Tibial artery (tissue), 4 donors: ENCODE results near the gene SNX12.

Experiments
- DNase-seq, 2 donors: peaks; one replicate each; pipeline ENCODE4 v3.0.0-alpha.2; 2019
- H3K27ac ChIP-seq, 2 donors: fragments of 200-600 bp; sonication (generic) in 1 of 2; 1 replicate in 1 of 2; 2 replicates in 1 of 2; pipeline ENCODE4 v1.5.1; 2018 to 2019; ENCODE audit warnings: mild to moderate bottlenecking in 1 of 2
- H3K27me3 ChIP-seq, 2 donors: fragments of 200-600 bp; sonication (generic) in 1 of 2; one replicate each; pipeline versions ENCODE4 v1.5.1 to v1.6.0; 2016 to 2019
- H3K36me3 ChIP-seq, 3 donors: fragments of 200-600 bp; sonication (generic) in 2 of 3; one replicate each; pipeline ENCODE4 v1.5.1; 2016 to 2019; ENCODE audit warnings: mild to moderate bottlenecking in 2 of 3
- H3K4me1 ChIP-seq, 4 donors: fragments of 200-600 bp; sonication (generic) in 2 of 4; 1 replicate in 3 of 4; 2 replicates in 1 of 4; pipeline ENCODE4 v1.5.1; 2016 to 2019
- H3K4me3 ChIP-seq, 2 donors: fragments of 200-600 bp; sonication (generic) in 1 of 2; 1 replicate in 1 of 2; 2 replicates in 1 of 2; pipeline ENCODE4 v1.5.1; 2018 to 2019; ENCODE audit warnings: mild to moderate bottlenecking in 2 of 2
- H3K9me3 ChIP-seq, 3 donors: fragments of 200-600 bp; sonication (generic) in 1 of 3; one replicate each; pipeline ENCODE4 v1.5.1; 2016 to 2019
- intact Hi-C: fragments of 100-400 bp; cut with DNase I; formaldehyde crosslinking; loops from one replicate; pipeline ENCODE4 v1.15.0; 2023; ENCODE audit warnings: low total_unique reads
- TF ChIP-seq, protein P1 (sequence below), 2 experiments: fragments of 200-600 bp in 1 of 2; fragments of 450-650 bp in 1 of 2; IDR thresholded peaks; one replicate each; pipeline ENCODE4 v1.5.1; 2017 to 2019; ENCODE audit warnings: antibody characterized with exemption in 2 of 2, mild to moderate bottlenecking in 1 of 2, moderate library complexity in 1 of 2

The SNX12 gene

DNA sequence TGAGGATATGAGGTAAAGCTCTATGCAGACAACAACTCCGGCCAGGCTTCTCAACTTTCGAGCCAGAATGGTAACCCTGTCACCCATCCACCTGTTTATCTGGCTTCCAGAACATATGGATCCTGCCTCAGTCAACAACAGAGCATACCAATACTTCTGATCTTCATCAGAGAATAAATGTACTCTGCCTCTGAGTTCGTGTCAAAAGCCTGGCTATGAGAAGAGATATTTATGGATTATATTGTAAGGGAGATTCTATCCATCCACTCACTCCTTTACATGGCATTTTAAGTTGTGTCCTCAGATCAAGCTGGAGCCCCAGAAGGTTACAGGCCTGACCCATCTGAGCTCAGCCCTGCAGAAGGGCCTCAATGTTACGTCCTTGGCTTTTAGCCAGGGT, 17.8 kb upstream of the SNX12 start:
- no peaks in the 10 kb centered on the region for H3K36me3 ChIP-seq
- H3K27ac ChIP-seq: no peak overlapping the region
- TF ChIP-seq, protein P1, sequence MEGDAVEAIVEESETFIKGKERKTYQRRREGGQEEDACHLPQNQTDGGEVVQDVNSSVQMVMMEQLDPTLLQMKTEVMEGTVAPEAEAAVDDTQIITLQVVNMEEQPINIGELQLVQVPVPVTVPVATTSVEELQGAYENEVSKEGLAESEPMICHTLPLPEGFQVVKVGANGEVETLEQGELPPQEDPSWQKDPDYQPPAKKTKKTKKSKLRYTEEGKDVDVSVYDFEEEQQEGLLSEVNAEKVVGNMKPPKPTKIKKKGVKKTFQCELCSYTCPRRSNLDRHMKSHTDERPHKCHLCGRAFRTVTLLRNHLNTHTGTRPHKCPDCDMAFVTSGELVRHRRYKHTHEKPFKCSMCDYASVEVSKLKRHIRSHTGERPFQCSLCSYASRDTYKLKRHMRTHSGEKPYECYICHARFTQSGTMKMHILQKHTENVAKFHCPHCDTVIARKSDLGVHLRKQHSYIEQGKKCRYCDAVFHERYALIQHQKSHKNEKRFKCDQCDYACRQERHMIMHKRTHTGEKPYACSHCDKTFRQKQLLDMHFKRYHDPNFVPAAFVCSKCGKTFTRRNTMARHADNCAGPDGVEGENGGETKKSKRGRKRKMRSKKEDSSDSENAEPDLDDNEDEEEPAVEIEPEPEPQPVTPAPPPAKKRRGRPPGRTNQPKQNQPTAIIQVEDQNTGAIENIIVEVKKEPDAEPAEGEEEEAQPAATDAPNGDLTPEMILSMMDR (IDR thresholded peaks at IDR 0.05): no peak
- no peaks in the 10 kb centered on the region for H3K9me3 ChIP-seq
- H3K4me1 ChIP-seq: no peaks in the 10 kb centered on the region
- no peaks in the 10 kb centered on the region for H3K27me3 ChIP-seq
- intact Hi-C loops: no loop called here
- DNase-seq: no peak
- H3K4me3 ChIP-seq: no peak overlapping the region

DNA sequence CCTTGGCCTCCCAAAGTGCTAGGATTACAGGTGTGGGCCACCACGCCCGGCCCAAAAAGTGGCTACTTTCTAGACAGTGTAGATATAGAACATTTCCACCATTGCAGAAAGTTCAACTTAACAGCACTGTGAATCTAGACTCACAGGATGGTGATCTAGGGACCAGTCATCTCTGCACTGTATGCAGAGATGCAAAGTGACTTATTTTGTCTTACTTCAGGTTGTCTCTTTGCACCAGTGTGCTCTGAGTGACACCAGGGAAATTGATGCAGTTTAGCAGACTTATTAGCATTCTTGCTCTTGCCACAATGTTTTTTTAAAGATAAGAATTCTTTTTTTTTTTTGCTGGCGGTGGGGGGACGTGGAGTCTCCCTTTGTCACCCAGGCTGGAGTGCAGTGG, 14.7 kb upstream of the SNX12 start:
- Histone ChIP-seq H3K4me1 (no peaks in the 10 kb centered on the region), H3K36me3 (no peaks in the 10 kb centered on the region), H3K27me3 (no peaks in the 10 kb centered on the region), H3K9me3 (no peaks in the 10 kb centered on the region), H3K27ac (no peak overlapping the region), H3K4me3 (no peak overlapping the region)
- intact Hi-C loops: no loop called here
- no peak for DNase-seq
- TF ChIP-seq, protein P1 (IDR thresholded peaks at IDR 0.05): no peak

DNA sequence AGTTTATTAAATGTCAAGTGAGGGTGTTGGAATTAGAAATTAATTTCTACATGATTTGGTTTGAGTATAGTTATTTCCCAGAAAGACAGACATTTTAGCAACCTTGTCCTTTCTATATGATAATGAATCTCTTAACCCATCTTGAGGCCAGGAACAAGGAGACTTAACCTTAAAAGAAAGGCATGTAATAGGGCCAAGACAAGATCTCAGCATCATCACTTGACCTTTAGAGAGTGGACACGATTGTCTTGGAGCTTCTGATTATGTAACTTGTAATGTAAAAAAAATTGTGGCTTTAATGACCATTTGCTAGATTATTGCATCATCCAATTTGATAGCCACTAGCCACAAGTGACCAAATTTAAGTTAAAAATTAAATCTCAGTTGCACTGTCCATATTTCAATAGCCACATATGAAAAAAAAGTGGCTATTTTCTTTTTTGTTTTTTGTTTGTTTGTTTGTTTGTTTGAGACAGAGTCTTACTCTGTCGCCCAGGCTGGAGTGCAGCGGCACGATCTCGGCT, 14.1 kb upstream of the SNX12 start:
- no peaks in the 10 kb centered on the region for H3K4me1 ChIP-seq
- H3K27ac ChIP-seq: no peak overlapping the region
- DNase-seq: no peak
- intact Hi-C loops: no loop called here
- H3K9me3 ChIP-seq: no peaks in the 10 kb centered on the region
- H3K27me3 ChIP-seq: no peaks in the 10 kb centered on the region
- TF ChIP-seq, protein P1 (IDR thresholded peaks at IDR 0.05): no peak
- no peaks in the 10 kb centered on the region for H3K36me3 ChIP-seq
- H3K4me3 ChIP-seq: no peak overlapping the region

DNA sequence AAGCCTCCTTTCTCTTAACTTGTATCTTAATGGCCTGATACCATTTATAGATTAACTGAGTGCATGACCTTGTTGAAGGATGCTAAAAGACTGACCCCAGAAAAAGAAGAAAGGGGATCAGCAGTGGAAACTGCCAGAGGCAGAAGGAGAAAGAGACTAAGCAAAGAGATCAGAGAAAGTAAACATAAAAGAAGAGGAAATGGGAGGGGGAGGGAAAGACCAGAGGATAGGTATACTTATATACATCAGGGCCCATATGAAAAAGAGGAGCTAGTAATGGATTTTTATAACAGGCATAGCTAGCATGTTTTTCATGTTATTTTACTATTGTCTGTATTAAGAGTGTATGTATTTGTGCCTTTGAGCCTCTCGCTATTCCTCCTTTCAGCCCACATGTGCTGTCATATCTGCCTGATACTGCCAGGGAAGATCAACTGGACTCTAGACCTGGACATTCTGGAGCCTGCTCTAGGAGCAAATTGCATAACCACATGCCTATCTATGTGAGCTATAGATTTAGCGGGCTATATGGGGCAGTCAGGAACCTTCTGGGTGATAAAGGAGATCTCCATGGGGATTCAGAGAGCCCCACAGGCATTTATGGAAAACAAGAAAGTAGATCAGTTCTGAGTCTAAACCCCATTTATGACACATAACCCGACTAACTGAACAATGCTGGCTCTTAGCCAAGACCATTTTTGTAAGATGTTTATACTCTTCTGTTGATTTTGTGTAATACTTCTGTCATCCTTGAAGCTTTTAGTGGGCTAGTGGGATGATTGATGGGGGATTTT, 13.4 kb upstream of the SNX12 start:
- DNase-seq: no peak

DNA sequence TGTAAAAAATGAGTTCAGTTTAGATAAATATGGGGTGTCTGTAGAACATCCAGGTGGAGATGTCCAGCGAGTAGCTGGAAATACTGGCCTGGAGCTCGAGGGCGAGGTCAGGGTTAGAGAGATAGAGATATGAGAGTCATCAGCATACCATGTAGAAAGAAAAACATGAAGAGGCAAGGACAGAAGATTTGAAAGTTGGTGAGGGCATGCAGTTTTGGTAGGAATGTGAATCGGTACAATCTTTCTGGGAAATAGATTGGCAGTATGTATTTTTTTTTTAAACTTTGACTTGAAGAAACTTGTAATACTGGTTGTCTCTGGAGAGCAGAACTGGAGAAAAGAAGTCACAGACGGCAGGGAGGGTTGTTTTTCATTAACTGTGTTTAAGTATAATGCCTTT, 2.4 kb upstream of the SNX12 start:
- Histone ChIP-seq H3K27me3 (no peaks in the 10 kb centered on the region), H3K9me3 (no peaks in the 10 kb centered on the region), H3K4me3 (no peak overlapping the region), H3K27ac (no peak overlapping the region), H3K4me1 (peaks cover 0 to 14% (median 0%) of the 10 kb centered on the region in 4 donors), H3K36me3 (no peaks in the 10 kb centered on the region)
- no peak for DNase-seq
- intact Hi-C loops: no loop called here
- TF ChIP-seq, protein P1 (IDR thresholded peaks at IDR 0.05): no peak

More for the DNA sequence above, 13.4 kb upstream of the SNX12 start:
- TF ChIP-seq, protein P1 (IDR thresholded peaks at IDR 0.05): no peak
- Histone ChIP-seq H3K9me3 (no peaks in the 10 kb centered on the region), H3K4me1 (no peaks in the 10 kb centered on the region), H3K27ac (no peak overlapping the region), H3K4me3 (no peak overlapping the region), H3K36me3 (no peaks in the 10 kb centered on the region), H3K27me3 (no peaks in the 10 kb centered on the region)
- intact Hi-C loops: no loop called here
